ENCODE data around the gene ARHGAP6. TPM values are rescaled to one million over a fixed set of nuclear protein-coding genes. Genes with fewer than 3 reads are reported as not detected.

The ARHGAP6 gene
- total and polyA plus RNA-seq, 4 donors, result 6.0 to 18.2 (median 12.3) TPM

GRCh38 chrX:11647138-11647537 lies 18.6 kb downstream of the ARHGAP6 start:
- Histone ChIP-seq H3K27ac (ENCODE audit: low read depth in 1 of 2, low read length in 1 of 2) (no peak overlapping the region), H3K9me3 (ENCODE audit: control insufficient read depth in 4 of 4, insufficient read depth in 3 of 4, low read length in 3 of 4) (no peaks in the 10 kb centered on the region), H3K27me3 (ENCODE audit: control insufficient read depth in 3 of 3, insufficient read depth in 3 of 3, low read length in 2 of 3) (peaks cover 0 to 17% (median 14%) of the 10 kb centered on the region in 3 donors), H3K4me1 (ENCODE audit: control insufficient read depth in 5 of 5, insufficient read depth in 5 of 5, low read length in 5 of 5) (peaks cover 0 to 1% (median 0%) of the 10 kb centered on the region in 5 donors), H3K36me3 (ENCODE audit: control insufficient read depth in 4 of 4, insufficient read depth in 4 of 4, low read length in 4 of 4) (no peaks in the 10 kb centered on the region), H3K9ac (ENCODE audit: insufficient read depth in 1 of 2, low read length in 2 of 2) (no peak overlapping the region), H3K4me3 (no peak overlapping the region)
- TF ChIP-seq, protein P1, sequence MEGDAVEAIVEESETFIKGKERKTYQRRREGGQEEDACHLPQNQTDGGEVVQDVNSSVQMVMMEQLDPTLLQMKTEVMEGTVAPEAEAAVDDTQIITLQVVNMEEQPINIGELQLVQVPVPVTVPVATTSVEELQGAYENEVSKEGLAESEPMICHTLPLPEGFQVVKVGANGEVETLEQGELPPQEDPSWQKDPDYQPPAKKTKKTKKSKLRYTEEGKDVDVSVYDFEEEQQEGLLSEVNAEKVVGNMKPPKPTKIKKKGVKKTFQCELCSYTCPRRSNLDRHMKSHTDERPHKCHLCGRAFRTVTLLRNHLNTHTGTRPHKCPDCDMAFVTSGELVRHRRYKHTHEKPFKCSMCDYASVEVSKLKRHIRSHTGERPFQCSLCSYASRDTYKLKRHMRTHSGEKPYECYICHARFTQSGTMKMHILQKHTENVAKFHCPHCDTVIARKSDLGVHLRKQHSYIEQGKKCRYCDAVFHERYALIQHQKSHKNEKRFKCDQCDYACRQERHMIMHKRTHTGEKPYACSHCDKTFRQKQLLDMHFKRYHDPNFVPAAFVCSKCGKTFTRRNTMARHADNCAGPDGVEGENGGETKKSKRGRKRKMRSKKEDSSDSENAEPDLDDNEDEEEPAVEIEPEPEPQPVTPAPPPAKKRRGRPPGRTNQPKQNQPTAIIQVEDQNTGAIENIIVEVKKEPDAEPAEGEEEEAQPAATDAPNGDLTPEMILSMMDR (IDR thresholded peaks at IDR 0.05; ENCODE audit: control extremely low read depth, extremely low read depth), result no peak
- ATAC-seq (ENCODE audit: insufficient read depth, low FRiP score), result no peak
- no peak for DNase-seq
- WGBS, 2 donors, result 54 to 63% methylated on average over 3 of the region's 3 CpGs

GRCh38 chrX:11641349-11642065 lies 24.2 kb downstream of the ARHGAP6 start:
- DNase-seq (peak in 2 of 3 donors; percentile 56 to 57), ATAC-seq (ENCODE audit: insufficient read depth, low FRiP score) (no peak)
- peaks cover 0 to 36% (median 12%) of the 10 kb centered on the region in 3 donors for H3K27me3 ChIP-seq (ENCODE audit: control insufficient read depth in 3 of 3, insufficient read depth in 3 of 3, low read length in 2 of 3)
- 48 to 66% methylated on average over 9 of the region's 9 CpGs for WGBS, 2 donors
- H3K36me3 ChIP-seq (ENCODE audit: control insufficient read depth in 4 of 4, insufficient read depth in 4 of 4, low read length in 4 of 4), result no peaks in the 10 kb centered on the region
- H3K4me1 ChIP-seq (ENCODE audit: control insufficient read depth in 5 of 5, insufficient read depth in 5 of 5, low read length in 5 of 5), result peaks cover 0 to 18% (median 1%) of the 10 kb centered on the region in 5 donors
- H3K9me3 ChIP-seq (ENCODE audit: control insufficient read depth in 4 of 4, insufficient read depth in 3 of 4, low read length in 3 of 4), result no peaks in the 10 kb centered on the region
- TF ChIP-seq, protein P1 (IDR thresholded peaks at IDR 0.05; ENCODE audit: control extremely low read depth, extremely low read depth), result no peak
- H3K4me3 ChIP-seq, result no peak overlapping the region
- H3K27ac ChIP-seq (ENCODE audit: low read depth in 1 of 2, low read length in 1 of 2), result no peak overlapping the region
- no peak overlapping the region for H3K9ac ChIP-seq (ENCODE audit: insufficient read depth in 1 of 2, low read length in 2 of 2)

- DNase-seq (peak in 2 of 3 donors; percentile 63 to 74), ATAC-seq (ENCODE audit: insufficient read depth, low FRiP score) (no peak)
- H3K27me3 ChIP-seq (ENCODE audit: control insufficient read depth in 3 of 3, insufficient read depth in 3 of 3, low read length in 2 of 3), result peaks cover 0 to 37% (median 16%) of the 10 kb centered on the region in 3 donors
- H3K9ac ChIP-seq (ENCODE audit: insufficient read depth in 1 of 2, low read length in 2 of 2), result no peak overlapping the region
- 55 to 76% methylated on average over 4 of the region's 4 CpGs for WGBS, 2 donors
- H3K4me3 ChIP-seq, result no peak overlapping the region
- H3K36me3 ChIP-seq (ENCODE audit: control insufficient read depth in 4 of 4, insufficient read depth in 4 of 4, low read length in 4 of 4), result no peaks in the 10 kb centered on the region
- no peak overlapping the region for H3K27ac ChIP-seq (ENCODE audit: low read depth in 1 of 2, low read length in 1 of 2)
- TF ChIP-seq, protein P1 (IDR thresholded peaks at IDR 0.05; ENCODE audit: control extremely low read depth, extremely low read depth), result no peak
- no peaks in the 10 kb centered on the region for H3K9me3 ChIP-seq (ENCODE audit: control insufficient read depth in 4 of 4, insufficient read depth in 3 of 4, low read length in 3 of 4)
- H3K4me1 ChIP-seq (ENCODE audit: control insufficient read depth in 5 of 5, insufficient read depth in 5 of 5, low read length in 5 of 5), result peaks cover 0 to 18% (median 1%) of the 10 kb centered on the region in 5 donors
These were observed 25.6 kb downstream of the ARHGAP6 start for GRCh38 chrX:11640089-11640488.

Data from lung (tissue), 12 donors.